ENCODE results near the gene LRRC3C.
"Not testable (repeated sequence)": the region's sequence is repeated elsewhere in the genome, so short reads cannot be mapped to it uniquely, and the experiment has no call there.

LRRC3C gene

DNA sequence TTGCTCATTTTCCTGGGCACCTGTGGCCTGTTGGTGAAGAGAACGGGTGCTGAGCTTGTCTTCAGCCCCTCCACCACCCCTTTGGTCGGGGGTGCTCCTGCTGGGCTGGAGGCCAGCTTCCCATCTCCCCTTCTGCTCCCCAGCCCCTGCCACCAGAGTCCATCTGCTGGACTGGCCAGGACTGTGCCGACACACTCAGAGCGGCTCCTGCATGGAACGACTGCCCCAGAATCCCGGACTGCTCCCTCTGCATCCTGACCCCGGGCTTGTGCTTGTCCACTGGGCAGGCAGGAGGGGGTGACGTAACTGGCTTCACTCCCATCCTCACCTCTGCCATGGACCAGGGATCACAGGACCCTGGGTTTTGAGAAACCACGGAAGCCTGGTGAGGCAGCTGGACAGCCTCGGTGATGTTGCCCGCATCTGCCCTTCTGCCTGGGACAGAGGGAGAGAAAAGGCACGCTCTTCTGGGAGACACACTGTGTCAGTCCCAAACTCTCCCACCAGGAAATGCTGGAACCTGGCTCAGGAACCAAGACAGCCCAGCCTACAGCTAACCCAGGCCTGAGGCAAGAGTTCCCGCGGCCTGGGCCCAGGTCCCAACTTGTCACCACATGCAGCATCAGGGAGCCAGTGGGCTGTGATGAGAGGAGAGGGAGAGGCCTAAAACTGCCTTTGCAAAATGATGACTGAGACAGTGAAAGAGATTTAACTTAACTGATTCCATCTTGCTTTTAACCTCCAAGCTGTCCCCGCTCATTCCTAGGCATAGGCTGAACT, 19.2 kb downstream of the LRRC3C start:
- no peak for DNase-seq

DNA sequence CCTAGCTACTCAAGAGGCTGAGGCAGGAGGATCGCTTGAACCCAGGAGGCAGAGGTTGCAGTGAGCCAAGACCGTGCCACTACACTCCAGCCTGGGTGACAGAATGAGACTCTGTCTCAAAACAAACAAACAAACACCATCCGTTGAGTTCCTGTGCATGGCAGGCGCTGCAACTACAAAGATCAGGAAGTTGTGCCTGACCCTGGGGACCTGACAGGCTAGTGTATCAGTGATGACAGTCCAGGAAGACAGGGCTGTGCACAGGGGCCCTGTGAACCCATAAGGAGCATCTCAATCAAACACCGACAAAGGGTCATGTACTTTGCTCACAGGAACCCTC, 20.9 kb downstream of the LRRC3C start:
- DNase-seq = not testable (repeated sequence)

- DNase-seq = no peak
Measured at GRCh38 chr17:39949028-39949427, 21.5 kb downstream of the LRRC3C start.

GRCh38 chr17:39950871-39951348, 23.4 kb downstream of the LRRC3C start:
- DNase-seq = no peak

- DNase-seq = no peak
Measured at GRCh38 chr17:39951924-39952679, 24.6 kb downstream of the LRRC3C start.

GRCh38 chr17:39952680-39953470, 25.3 kb downstream of the LRRC3C start:
- peak; percentile 41 to 100 (median 97) for DNase-seq

DNA sequence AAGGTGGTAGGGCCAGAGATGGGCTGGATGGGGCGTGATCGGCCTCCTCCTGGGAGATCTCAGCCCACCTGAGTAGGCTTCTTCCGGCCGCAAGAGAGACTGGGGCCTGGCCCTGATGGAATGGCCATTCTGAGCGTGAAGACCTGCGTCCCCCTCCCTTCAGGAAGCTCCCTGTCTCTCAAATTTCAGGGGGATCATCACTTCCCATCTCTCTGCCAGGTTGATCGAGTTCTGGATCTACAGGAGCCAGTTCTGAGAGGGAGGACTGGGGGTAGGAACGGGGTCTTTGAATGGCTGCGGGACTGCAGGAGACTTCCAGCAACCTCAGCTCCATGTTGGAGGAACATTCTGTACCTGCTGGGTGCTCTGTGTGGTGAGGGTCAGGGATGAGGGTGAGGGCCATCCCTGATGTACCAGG, 25.9 kb downstream of the LRRC3C start:
- DNase-seq = no peak

DNA sequence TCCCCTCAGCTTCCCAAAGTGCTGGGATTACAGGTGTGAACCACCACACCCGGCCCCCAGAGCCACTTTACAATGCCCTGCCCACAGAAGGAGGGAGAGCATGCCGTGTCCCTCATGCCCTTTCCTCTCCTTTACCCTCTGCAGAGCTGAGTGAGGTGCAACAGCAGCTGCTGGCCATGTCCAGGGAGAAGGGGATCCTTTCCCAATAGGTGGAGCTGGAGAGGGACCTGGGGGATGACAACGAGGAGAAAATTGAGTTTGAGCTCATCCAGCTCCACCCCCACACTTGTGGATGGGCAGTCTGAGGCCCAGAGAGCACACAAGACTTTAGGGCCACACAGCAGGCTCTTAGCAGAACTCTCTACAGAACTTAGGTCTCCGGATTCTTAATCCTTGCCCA, 27.3 kb downstream of the LRRC3C start:
- no peak for DNase-seq

DNA sequence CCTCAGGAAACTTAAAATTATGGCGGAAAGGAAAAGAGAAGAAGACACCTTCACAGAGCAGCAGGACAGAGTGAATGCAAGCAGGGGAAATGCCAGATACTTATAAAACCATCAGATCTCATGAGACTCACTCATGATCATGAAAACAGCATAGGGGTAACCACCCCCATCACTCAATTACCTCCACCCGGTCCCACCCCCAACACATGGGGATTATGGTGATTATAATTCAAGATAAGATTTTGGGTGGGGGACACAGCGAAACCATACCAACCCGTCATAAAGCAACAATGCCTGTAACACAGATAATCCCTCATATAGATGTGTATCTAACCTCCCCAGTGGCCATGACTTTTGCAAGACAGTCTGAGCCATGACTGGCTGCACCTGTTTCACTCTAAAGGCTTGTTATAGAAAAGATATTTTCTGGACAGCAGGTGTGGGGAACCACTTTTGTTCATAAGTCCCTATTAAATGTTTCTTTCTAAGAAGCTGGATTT, 28.2 kb downstream of the LRRC3C start:
- no peak for DNase-seq

DNA sequence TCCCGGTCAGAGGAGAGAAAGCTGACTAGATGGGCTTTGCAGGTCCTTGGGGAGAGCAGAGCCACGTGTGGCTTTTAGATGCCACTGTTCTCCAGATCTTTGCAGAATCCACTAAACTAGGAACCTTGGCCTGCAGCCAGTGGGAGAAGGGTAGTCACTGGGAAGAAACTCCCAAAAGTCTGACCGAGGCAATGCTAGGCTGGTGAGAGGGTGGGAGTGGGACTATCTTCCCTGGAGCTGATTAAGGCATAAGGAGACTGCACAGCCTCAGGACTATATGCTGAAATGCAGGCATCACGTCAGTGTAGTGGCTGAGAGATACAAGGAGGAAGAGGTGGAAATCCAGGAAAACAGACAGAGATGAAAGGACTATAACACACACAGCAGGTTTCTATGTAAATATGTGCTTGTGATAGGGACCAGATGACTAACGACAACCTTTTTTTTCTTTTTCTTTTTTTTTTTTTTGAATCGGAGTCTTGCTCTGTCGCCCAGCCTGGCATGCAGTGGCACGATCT, 33.1 kb downstream of the LRRC3C start:
- DNase-seq = no peak

DNA sequence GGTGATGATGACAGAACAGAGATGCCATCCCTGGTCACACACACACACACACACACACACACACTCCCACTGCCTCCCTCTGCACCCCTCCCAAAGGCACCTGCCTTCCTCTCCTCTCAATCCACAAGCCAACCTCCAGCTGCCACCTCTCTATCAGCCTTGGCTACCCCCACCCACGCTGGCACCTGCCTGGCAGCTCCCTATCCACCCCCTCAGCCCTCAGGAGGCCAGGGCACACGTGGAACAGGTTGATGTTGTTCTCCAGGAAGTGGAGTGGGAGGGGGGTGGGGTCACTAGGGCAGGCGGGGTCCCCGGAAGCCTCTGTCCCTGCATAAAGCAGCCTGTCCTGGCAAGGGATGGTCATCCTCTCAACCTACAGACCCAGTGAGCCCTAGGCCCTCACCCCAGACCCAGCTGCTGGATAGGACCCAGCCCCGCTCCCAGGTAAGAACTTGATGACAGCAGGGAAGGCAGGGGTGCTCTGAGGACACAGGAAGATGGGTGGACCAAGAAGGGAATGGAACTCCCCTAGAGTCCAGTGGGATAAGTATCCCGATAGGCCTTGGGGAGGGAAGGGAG, 35.2 kb downstream of the LRRC3C start, which contains the start of gene GSDMA:
GSDMA (plus strand) TSS at position 363 of the 579 bp plus-strand sequence. CDS start 2,684 bp downstream, outside the sequence.
- no peak for DNase-seq

- no peak for DNase-seq
Measured at GRCh38 chr17:39963829-39964228, 36.3 kb downstream of the LRRC3C start.

GRCh38 chr17:39965017-39965699, 37.6 kb downstream of the LRRC3C start:
- no peak for DNase-seq

DNA sequence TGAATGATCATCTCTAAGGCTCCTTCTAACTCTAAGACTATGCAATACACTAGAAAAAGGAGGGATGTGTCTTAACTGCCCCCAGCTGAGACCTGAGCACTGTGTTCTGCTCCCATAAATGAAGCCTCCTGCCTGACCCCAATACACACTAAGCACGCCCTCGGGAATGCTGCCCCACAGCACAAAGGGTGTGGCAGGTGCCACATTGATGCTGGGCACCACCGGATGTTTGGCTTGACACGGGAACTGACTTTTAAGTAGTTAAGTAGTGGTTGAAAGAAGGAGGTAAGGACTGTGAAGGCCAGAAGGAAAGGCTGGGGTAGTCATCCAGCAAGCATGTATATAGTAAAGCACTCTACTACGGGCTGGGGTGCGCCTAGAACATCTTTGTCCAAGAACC, 39.2 kb downstream of the LRRC3C start:
- DNase-seq = no peak

- DNase-seq = no peak
Measured at GRCh38 chr17:39968761-39969160, 41.2 kb downstream of the LRRC3C start.

GRCh38 chr17:39969375-39969774, 41.8 kb downstream of the LRRC3C start:
- DNase-seq = no peak

GRCh38 chr17:39970157-39970692, 42.7 kb downstream of the LRRC3C start:
- no peak for DNase-seq

GRCh38 chr17:39971076-39971603, 43.6 kb downstream of the LRRC3C start:
- no peak for DNase-seq

DNA sequence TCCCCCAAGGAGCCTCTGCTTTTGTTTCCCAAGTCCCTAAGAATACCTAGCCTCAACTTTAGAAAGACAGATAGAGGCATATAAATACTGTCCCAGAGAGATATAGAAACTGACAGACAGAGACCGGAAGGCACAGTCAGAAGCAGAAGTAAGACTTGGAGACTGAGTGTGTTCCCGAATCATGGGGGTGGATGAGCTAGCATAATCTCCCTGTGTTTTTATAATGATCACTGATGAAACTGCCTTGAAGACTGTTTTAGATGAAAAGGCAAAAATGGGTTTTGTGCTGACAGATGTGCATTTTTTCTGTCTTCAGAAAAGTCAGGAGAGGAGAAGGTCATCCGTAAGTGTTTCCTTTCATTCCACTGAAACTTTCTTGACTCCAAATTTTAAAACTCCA, 44.7 kb downstream of the LRRC3C start:
- DNase-seq = no peak

DNA sequence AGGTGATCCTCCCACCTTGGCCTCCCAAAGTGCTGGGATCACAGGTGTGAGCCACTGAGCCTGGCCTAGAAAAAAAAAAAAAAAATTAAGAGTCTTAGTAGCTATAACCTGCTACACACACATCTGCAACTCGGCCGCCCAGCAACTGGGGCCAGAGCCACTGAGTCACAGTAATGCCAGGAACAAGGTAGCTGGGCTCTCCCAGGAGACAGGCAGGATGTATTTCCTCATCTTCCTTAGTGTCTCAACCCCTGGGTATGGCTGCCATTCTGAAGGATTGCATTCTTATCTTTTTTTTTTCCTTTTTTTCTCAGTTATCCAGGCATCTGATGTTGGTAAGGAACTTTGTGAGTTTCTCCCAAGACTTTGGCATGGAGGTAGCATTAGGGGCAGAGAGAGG, 46.0 kb downstream of the LRRC3C start:
- DNase-seq = no peak

All from anterior cingulate cortex (tissue), 58 donors.